Stimulated activated CD4-positive, alpha-beta T cell treated with anti-CD3 and anti-CD28 coated beads, Interleukin-4, amount 100 ng/mL, for 48 hours (primary cell): ENCODE measurements around the gene NOC4L.
"Not testable (repeated sequence)": the region's sequence is repeated elsewhere in the genome, so short reads cannot be mapped to it uniquely, and the experiment has no call there.

ENCODE experiments used
- DNase-seq, 2 donors: peaks; one replicate each; pipeline ENCODE4 v3.0.0-alpha.2; 2020; ENCODE audit warnings: low read depth in 2 of 2

Gene NOC4L

DNA sequence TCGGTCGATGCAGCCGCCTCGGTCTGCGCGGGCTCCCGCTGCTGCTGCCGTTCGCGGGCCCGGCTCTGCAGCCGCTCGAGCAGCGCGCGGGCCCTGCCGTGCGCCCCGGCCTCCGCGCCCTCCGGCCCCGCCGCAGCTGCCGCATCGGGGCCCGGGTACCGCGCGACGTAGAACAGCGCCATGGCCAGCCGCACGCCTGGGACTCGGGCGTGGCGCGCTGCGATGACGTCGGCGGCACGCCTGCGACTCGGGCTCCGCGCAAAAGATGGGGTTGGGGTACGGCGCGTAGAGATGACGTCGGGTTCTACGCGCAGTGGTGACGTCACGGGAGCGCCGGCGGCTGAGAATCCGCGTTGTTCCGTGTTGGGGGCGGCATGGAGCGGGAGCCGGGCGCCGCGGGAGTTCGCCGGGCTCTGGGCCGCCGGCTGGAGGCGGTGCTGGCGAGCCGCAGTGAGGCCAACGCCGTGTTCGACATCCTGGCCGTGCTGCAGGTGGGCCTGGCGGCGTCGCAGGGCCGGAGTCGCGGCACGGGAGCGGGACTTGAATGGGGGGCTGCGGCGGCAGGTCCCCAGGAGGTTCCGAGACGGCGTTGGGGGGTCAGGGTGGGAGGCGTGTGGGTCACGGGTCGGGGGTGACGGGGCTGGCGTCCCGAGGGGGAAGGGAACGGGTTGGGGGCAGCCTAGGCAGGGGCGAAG is at the start of gene NOC4L, which contains the start of gene DDX51:
Gene NOC4L, plus strand, starts transcription at position 343 of the 695 bp plus-strand sequence. Its CDS starts 32 bp downstream, at position 375.
Gene DDX51, minus strand, starts transcription at position 205 of the 695 bp plus-strand sequence. Its CDS starts 23 bp downstream, at position 182.
- DNase-seq = peak; percentile 91 to 96

DNA sequence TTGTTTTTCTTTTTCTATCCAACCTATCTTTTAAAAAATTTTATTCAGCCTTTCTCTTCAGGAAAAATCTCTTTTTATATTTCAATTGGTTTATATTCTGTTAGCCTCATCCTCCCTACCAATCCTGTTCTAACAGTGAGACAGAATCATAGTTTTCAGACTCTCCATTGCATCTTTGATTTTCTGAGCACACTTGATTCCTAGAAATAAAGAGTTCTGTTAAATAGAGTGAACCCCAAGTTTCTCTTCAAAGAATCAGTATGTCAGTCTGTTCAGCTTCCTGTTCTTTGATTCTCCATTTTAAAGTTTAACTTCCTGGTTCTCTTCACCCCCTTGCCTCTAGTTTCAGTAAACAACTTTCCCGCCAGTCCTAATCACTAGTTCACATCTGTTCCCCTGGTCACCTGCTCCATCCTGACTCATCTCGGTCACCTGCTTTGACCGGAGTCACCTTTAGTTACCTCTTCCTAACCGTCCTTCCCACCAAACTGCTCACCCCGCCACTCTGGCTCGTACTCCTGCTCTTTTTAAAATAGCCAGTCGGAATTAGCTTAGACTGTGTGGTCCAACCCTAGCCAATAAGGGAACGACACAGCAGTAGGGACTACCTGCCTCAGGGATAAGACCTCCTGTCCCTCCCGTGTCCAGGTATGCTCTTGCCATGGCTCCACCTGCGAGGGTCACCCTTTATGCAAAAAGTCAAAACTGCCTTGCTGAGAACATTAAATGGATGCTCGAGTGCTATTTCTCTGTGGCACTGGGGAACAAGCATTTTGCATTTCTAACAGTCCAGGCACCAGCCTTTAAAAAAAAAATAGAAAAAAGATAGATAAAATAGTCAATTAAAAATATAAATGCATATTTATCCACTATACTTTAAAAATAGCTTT is 48.5 kb upstream of the NOC4L start:
- no peak for DNase-seq

DNA sequence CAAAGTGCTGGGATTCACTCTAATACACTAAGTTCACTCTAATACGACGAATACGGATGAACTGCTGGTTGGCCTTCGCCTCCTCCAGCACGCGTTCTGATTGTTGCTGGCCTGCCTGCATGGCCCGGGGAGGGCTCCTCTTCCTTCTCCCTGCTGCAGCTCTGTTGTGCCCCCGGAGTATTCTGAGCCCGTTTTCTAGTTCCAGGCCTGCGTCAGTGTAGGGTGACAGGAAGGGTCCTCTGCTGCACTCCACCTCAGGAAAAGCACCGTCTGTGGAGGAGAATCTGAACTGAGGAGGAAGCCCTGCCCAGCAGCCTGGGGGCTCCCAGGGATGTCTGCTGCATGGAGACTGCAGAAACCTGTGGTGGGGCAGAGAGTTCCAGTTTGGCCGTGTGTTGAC is 44.5 kb upstream of the NOC4L start:
- no peak for DNase-seq

DNA sequence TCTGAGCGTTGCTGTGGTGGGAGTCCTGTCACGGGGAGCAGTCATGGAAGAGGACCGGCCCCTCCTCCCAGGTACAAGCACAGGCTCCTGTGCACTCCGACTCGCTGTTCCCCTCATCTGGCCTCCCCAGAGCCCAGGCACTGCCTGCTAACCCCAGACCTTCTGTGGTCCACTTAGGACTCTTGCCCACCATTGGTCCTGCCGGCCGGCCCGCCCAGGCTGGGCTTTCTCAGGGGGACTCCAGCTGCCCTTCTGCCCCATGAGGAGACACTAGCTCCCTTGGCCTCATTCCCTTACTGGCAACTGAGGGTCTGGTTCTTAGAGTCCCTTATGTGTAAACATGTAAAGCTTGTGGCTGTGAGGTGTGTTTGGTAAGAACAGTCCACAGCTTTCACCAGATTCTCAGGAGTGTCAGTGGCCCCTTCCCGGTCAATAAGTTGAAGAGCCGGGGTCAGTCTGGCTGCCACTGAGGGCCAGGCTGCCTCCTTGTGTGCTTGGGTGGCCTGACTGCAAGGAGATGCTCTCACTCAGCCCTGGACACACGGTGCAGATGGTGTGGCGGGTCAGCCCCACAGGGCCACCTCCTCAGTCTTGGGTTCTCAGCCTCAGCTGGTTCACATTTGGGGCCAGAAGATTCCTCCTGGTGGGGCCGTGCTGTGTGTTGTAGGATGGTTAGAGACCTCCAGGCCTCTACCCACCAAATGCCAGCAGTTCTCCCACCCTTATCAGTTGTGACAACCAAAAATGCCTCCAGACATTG is 43.8 kb upstream of the NOC4L start:
- DNase-seq = no peak

DNA sequence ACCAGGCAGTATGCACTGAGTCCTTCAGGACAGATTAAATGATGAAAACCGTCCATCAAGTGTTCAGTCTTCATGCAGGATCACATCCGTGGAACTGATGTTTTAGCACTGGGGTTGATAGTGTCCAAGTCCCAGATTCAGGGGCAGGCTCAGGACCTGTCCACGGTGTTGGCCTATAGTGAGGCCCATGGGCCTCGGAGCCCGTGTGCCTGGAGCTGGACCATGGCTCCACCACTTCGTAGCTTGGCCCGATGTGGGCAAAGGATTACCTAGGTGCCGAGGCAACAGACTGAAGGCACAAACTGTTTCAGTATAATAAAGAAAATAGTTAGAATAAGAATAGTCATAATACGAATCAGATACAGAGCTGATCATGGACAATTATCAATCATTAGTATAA is 42.0 kb upstream of the NOC4L start:
- DNase-seq = no peak

DNA sequence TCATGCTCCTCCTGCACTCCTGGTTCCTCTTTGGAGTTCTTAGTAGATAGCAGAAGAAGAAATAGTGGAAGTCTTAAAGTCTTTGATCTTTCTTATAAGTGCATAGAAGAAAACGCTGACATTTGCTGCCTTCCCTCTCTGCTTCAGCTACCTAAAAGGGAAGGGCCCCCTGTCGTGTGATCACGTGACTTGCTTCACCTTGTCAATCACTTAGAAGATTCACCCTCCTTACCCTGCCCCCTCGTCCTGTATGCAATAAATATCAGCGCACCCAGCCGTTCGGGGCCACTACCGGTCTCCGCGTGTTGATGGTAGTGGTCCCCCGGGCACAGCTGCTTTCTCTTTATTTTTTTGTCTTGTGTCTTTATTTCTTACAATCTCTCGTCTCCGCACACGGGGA is 41.2 kb upstream of the NOC4L start:
- DNase-seq = not testable (repeated sequence)

DNA sequence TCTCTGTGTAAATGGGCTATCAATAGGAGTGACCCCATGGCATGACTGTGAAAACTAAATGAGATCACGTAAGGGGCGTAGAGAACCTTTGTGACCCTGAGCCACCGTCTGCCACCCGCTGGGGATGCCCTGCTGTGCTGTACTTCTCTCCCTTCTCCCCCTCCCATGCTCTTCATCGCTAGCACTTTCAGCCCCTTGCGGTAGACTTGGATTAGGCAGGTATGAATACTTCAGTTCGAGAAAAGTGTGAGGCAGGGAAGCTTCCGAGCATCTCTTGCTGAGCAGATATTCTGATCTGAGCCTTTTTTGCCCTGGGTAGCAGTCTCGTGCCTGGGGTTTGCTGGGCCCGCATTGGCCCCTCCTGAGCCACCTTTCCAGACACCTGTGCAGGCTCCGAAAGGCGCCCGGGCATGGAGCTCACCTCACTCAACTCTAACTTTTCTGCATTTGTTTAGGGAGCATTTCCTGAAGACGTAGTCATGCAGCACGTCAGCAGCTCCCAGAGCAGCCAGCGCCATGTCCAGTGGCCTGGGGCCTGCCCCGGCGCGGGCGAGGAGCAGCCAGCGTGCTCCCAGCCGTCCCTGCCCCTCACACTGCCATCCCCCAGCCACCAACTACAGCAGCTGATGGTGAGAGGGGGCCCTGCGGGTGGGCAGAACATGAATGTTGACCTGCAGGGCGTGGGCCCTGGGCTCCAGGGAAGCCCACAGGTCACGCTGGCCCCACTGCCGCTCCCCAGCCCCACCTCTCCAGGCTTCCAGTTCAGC is 40.5 kb upstream of the NOC4L start:
- no peak for DNase-seq

DNA sequence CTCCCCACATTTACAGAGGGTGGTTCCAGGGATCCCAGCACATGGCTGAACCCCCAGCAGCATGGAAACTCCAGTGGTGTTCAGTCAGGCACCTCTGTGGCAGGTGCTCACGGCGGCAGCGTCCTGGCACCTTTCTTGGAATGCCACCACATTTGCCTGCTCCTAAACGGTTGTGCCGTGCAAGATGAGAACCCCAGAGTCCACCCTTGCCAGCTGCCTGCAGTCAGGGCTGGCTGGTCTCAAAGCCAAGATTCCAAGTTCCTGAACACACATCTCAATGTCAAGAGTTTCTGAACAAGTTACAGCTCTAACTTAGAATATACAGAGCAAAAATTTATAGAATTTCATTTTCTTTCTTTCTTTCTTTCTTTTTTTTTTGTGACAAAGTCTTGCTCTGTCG is 38.8 kb upstream of the NOC4L start:
- no peak for DNase-seq

DNA sequence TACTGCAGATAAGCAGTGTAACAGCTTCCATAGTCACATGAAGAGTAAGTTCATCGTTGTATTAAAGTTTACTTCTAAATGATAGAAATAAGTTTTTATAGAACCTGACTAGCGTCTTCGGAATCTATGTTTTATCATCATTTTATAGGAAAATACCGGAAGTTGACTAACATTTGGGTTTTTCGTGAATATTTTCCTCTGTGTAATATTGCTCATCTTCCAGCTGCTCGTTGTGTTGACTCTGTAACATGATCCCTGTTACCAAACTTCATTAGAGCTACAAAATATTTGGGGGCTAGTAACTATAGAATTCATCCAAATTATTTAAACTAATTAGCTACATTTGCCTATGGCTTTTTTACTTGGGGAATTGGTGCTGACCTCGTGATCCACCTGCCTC is 37.3 kb upstream of the NOC4L start:
- no peak for DNase-seq

DNA sequence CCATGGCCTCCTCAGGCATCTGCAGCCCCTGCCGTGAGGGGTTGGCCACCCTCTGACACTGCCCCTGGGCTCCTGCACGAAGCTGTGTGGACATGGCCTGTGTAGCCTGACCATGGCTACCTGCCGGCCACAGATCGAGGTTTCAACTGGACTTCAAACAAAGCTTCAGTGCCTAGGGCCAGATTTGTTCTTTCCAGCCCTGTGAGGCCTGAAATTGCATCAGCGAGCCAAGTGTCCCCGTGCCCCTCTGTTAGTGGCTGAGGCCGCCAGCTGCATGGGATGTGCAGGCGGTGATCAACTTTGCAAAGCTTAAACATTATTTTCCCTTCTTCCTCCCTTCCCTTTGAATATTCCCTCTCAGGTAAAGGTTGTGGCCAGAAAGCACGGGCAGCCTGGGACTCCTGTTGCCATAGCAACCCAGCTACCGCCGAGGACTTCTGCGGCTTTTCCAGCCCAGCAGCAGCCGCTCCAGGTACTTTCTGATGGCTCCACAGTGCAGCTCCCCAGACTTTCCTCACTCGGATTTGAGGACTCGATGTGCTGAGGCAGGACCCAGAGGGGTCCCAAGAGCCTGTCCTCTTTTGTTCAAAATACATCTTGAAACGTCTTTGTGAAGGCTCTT is 35.9 kb upstream of the NOC4L start:
- DNase-seq = no peak

DNA sequence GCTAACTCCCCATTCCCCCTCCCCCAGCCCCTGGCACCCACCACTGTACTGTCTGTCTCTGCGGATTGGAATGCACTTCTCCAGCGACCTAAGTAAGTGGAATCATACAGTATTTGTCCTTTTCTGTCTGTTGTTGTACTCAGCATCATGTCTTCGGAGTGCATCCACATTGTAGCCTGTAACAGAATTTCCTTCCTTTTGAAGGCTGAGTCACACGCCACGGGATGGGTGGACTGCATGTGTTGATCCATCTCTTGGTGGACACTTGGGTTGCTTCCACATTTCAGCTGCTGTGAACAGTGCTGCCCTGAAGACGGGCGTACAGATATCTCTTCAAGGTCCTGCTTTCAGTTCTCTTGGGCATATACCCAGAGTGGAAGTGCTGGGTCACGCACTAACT is 34.5 kb upstream of the NOC4L start:
- no peak for DNase-seq

DNA sequence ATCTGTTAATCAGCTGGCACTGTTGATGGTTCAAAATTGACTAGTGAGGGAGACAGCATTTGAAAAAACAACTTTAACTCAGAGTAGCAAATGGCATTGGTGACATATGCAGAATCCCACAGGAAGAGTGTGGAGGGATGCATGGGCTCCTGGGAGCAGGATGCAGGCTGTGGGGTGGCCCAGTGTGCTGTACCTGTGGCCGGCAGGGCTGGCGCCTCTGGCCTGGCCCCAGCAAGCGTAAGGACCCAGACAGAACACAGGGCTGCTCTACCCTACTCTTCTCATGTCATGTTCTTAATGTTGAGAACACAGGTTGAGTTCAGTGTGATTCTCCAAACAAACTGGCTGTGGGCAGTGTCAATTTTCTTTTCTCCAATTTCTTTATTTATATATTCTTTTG is 33.6 kb upstream of the NOC4L start:
- DNase-seq = no peak

DNA sequence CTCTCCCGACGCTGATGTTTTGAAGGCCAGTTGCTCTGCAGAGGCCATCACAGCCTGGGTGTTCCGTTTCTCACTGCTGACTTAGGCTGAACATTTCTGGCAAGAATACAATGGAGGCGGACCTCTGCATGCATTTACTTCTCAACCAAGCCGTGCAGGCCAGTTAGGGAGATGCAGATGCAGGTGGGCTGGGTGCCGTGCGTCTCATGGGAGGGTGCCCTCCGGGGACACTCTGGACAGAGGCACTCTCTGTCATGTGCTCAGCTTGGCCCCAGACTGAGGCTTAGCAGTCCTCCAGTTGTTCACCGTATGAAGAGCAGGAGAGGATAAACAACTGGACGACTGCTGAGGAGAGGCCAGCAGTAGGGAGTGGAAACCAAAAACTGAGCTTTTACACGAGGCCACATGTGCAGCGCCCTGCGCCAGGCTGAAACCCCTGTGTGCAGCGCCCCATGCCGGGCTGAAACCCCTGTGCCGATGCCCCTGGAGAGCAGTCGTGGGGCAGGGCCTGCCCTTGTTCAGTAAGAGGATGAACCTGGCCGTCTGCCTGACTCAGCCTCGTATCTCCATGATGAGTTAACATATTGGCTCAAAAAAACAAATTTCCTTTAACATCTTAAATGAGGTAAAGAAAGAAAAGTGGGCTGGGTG is 32.5 kb upstream of the NOC4L start:
- no peak for DNase-seq

DNA sequence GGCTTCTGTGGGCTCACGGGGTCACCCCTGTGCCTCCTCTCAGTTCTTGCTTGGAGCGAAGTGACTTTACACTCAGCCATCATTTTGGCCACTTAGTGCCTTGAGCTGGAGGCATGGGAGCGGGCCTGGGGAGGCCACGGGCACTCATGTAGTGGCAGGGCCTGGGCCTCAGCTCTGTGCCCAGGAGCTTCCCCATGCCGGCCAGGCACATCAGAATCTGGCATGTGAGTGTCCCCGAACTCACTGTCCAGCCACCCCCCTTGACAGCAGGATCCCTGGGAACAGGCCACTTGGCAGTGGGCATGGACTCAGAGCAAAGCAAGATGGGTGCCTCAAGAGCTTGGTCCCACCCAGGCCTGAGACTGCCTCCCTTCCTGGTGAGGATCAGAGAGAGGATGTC is 29.6 kb upstream of the NOC4L start:
- no peak for DNase-seq

DNA sequence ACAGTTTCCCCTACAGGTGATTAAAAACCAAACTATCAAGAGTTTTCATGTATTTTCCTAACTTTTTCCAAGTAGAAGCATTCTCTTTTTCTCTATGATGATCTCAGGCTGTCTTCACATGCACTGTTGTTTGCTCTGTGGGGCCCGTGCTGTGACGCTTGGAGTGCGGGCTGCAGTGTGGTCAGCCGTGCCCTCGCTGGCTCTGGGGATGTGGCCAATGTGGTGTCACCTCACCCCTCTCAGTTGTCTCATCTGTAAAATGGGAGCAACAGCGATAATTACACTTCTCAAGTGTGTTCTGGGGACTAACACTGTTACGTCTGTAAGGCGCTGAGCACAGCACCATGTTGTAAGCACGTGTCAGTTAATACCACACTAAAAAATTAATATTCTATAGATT is 28.8 kb upstream of the NOC4L start:
- DNase-seq = no peak

DNA sequence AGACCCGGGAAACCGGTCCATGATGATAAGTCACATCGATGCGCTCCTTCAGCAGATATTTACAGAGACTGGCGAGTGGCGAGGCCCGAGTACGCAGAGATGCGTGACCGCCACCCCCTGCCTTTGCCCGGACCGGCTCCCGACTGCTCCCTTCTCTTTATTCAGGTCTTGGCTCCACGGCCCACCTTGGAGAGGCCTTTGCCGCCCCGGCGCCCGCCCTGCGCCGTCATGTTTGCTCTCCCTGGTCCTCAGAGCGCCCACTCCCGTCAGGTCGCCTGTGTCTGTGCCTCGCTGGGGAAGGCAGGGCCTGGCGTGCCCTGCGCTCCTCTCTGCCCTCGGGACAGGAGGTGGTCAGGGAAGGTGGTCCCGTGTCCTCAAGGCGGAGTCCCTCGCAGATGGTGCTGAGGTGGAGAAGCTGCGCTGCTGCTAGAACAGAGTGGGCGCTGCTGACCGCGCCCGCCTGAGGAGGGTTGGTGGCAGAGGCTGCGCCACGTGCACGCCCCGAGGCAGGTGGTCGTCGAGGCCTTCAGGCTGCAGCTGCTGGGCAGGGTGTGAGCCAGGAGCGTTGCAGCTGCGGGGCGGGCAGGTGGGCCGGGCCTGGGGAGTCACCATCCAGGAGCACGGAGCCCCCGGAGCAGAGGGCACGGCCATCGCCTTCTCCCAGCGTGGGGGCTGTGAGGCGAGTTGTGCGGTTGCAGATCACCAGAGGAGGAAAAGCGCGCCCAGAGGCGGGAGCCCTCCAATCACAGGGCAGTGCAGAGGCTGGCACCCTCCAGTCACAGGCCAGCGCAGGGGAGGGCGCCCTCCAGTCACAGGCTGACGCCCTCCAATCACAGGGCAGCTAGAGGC is 27.3 kb upstream of the NOC4L start:
- no peak for DNase-seq

DNA sequence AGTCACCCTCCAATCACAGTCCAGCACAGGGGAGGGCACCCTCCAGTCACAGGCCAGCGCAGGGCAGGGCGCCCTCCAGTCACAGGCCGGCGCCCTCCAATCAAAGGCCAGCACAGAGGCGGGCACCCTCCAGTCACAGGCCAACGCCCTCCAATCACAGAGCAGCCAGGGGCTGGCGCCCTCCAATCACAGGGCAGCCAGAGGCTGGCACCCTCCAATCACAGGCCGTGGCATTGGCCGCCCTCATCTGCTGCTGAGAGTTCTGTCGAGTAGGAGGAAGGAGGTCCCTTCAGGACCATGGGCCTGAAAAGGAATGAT is 26.7 kb upstream of the NOC4L start:
- no peak for DNase-seq

DNA sequence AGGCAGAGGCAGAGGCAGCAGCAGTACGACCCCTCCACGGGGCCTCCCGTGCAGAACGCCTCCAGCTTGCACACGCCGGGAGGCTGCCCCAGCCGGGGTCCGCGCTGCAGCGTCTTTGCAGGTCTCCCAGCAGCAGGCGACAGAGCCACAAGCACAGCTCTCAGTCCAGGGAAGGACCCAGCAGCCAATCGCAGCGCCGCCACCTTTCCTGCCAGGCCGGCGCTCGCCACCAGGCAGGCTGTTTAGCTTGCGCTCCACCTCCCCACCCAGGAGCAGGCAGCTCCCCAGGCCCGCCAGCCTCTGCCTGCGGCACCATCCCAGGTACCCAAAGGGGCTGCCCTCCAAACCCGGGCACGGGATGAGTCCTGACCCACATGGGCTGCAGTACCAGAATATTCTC is 25.4 kb upstream of the NOC4L start:
- no peak for DNase-seq

DNA sequence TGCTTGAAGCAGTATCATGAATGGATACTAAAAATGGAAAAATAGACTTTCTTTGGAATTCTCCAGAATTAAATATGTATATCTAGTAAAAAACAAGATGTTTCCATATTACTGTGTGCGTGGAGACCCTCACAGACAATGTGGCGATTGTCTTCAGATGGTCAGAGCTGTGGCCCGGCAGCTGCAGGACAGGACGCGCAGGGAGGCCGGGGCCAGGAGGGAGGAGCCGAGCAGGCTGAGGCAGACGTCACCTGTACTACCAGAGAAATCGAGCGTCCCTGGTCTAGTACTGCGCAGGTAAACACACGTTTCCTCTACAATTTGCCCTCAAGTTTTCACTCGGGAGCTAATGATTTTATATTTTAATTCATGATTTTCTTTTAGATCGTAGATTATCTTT is 23.0 kb upstream of the NOC4L start:
- DNase-seq = no peak
